HepG2 (cell line): ENCODE data around the gene RETREG2. TPM values are rescaled to one million over a fixed set of nuclear protein-coding genes. Genes with fewer than 3 reads are reported as not detected.

Experiments
- AGO1 ChIP-seq: fragments of 200-400 bp; formaldehyde crosslinking; IDR thresholded peaks from 2 replicates; pipeline ENCODE4 v1.6.1; 2017; ENCODE audit warnings: mild to moderate bottlenecking, low read depth, low read length, moderate library complexity; ENCODE audit not compliant: poor library complexity, severe bottlenecking
- ARNT ChIP-seq: fragments of 450-650 bp; IDR thresholded peaks from 2 replicates; pipeline ENCODE4 v1.6.1; 2017
- BRD4 ChIP-seq: sonication (generic); formaldehyde crosslinking; IDR thresholded peaks from 2 replicates; pipeline ENCODE4 v1.4.0; 2020; ENCODE audit warnings: missing genetic modification reagents
- FOXK2 ChIP-seq: fragments of 450-650 bp; IDR thresholded peaks from 2 replicates; pipeline ENCODE4 v1.6.1; 2016
- GABPA ChIP-seq, 2 experiments: IDR thresholded peaks; 2 replicates each; pipeline ENCODE4 v1.6.1; 2011 to 2016; ENCODE audit warnings: low read depth in 2 of 2, low read length in 1 of 2, missing biosample characterization in 1 of 2, missing genetic modification characterization in 1 of 2
- HMG20B ChIP-seq: conservative IDR thresholded peaks from 2 replicates; pipeline ENCODE4 v1.6.1; 2016; ENCODE audit warnings: missing genetic modification reagents, missing compliant biosample characterization
- IRX3 ChIP-seq: sonication (generic); formaldehyde crosslinking; IDR thresholded peaks from 2 replicates; pipeline ENCODE4 v1.8.1; 2023; ENCODE audit warnings: mild to moderate bottlenecking, low read depth, missing genetic modification reagents, borderline replicate concordance
- KDM5A ChIP-seq: fragments of 200-600 bp; sonication (generic); IDR thresholded peaks from 2 replicates; pipeline ENCODE4 v1.7.0; 2018; ENCODE audit warnings: antibody characterized with exemption, mild to moderate bottlenecking, low read length, borderline replicate concordance
- KLF6 ChIP-seq: IDR thresholded peaks from 2 replicates; pipeline ENCODE4 v1.8.0; 2016; ENCODE audit warnings: missing biosample characterization, missing genetic modification reagents
- MED8 ChIP-seq: sonication (generic); formaldehyde crosslinking; IDR thresholded peaks from 2 replicates; pipeline ENCODE4 v1.8.1; 2023; ENCODE audit warnings: mild to moderate bottlenecking, missing genetic modification reagents; ENCODE audit not compliant: insufficient replicate concordance
- MEIS2 ChIP-seq: sonication (generic); formaldehyde crosslinking; IDR thresholded peaks from 2 replicates; pipeline ENCODE4 v1.9.0; 2021; ENCODE audit warnings: mild to moderate bottlenecking, missing genetic modification reagents
- RCOR2 ChIP-seq: IDR thresholded peaks from 2 replicates; pipeline ENCODE4 v1.6.1; 2016; ENCODE audit warnings: missing biosample characterization, missing genetic modification reagents
- SOX5 ChIP-seq: IDR thresholded peaks from 2 replicates; pipeline ENCODE4 v1.6.1; 2016; ENCODE audit warnings: borderline replicate concordance
- YY1 ChIP-seq: IDR thresholded peaks from 2 replicates; pipeline ENCODE4 v1.6.1; 2011; ENCODE audit warnings: low read length, low read depth, moderate library complexity, mild to moderate bottlenecking; ENCODE audit not compliant: insufficient read depth, insufficient replicate concordance
- ZNF256 ChIP-seq: sonication (generic); formaldehyde crosslinking; conservative IDR thresholded peaks from 2 replicates; pipeline ENCODE4 v1.4.0; 2020; ENCODE audit warnings: missing genetic modification reagents
- ZNF510 ChIP-seq: sonication (generic); formaldehyde crosslinking; IDR thresholded peaks from 2 replicates; pipeline ENCODE4 v1.4.0; 2020; ENCODE audit warnings: low read depth, mild to moderate bottlenecking, missing genetic modification reagents
- ZNF839 ChIP-seq: sonication (generic); formaldehyde crosslinking; IDR thresholded peaks from 2 replicates; pipeline ENCODE4 v1.4.0; 2020; ENCODE audit warnings: missing genetic modification reagents, mild to moderate bottlenecking, borderline replicate concordance
- ZNF891 ChIP-seq: sonication (generic); formaldehyde crosslinking; IDR thresholded peaks from 2 replicates; pipeline ENCODE4 v1.5.0; 2020; ENCODE audit warnings: mild to moderate bottlenecking, missing genetic modification reagents
- ZSCAN9 ChIP-seq: IDR thresholded peaks from 2 replicates; pipeline ENCODE4 v1.6.1; 2016; ENCODE audit warnings: borderline replicate concordance
- polyA plus RNA-seq, 8 experiments: library from polyadenylated mRNA; depleted of rRNA in 3 of 8; stranded (reverse) in 7 of 8; unstranded in 1 of 8; fragments of >200 nt; fragmentation: Illumina TruSeq in 4 of 8; extraction: Trizol in 4 of 8; gene quantifications; 2 replicates each; pipeline versions ENCODE4 v1.2.1 to v1.2.3, GENCODE V29; 2011 to 2016; ENCODE audit warnings: low read depth in 4 of 8, missing spikeins in 1 of 8, mixed read lengths in 1 of 8; ENCODE audit not compliant: insufficient read depth in 1 of 8
- total RNA-seq, 5 experiments: library from RNA; depleted of rRNA; stranded (reverse); fragments of >200 nt; fragmentation: Illumina TruSeq; extraction: Trizol; gene quantifications; 2 replicates each; pipeline ENCODE4 v1.2.3, GENCODE V29; 2016; ENCODE audit warnings: low read depth in 1 of 5
- TF ChIP-seq, protein P1 (sequence below): sonication (generic); formaldehyde crosslinking; IDR thresholded peaks from 2 replicates; pipeline ENCODE4 v1.8.0; 2022; ENCODE audit warnings: mild to moderate bottlenecking, missing genetic modification reagents, moderate library complexity
- TF ChIP-seq, protein P2 (sequence below): sonication (generic); formaldehyde crosslinking; IDR thresholded peaks from 2 replicates; pipeline ENCODE4 v1.4.0; 2020; ENCODE audit warnings: missing genetic modification reagents
- TF ChIP-seq, protein P3 (sequence below): sonication (generic); formaldehyde crosslinking; IDR thresholded peaks from 2 replicates; pipeline ENCODE4 v1.4.0; 2020; ENCODE audit warnings: mild to moderate bottlenecking, missing genetic modification reagents
- TF ChIP-seq, protein P4 (sequence below): sonication (generic); formaldehyde crosslinking; IDR thresholded peaks from 2 replicates; pipeline ENCODE4 v1.4.0; 2020; ENCODE audit warnings: missing genetic modification reagents

Gene RETREG2
- total and polyA plus RNA-seq, 2 of the 13 experiments (the other 11 are each of a cell fraction or from before 2014, with no cell fraction given), result 86.0 to 134 TPM

DNA sequence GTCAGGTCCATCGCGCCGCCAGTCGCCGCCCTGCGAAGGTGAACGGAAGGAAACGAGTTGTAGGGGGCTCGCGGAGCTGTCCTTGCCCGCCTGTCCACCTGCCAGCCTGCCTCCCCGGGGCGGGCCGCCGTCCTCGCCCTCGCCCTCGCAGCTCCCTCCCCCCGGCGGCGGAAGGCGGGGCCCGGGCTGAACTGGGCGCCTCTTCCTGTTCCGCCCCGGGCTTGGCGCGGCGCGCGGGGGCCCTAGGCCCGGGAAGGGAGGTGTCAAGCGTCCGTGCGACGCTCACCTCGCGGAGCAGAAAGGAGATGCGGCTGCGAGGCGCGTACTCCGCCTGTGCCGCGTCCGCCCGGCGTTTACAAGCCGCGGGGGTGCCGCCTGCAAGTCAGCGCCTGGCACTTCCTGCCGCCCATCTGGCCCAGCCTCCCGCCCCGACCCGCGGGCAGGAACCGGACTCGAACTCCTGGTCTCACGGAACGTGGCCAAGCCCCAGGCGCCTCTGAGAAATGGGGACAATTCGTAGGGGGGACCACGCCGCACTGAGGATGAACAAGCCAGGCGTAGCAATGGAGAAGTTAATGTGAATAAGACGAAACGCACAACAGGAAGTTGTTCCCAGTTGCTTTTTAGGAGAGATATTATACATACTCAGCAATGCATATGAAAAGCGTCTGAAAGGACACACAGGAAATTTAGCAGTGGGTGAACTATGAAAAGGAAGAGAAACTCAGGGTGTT, 1.1 kb upstream of the RETREG2 start, which contains the start of gene CNPPD1 (continued):
- TF ChIP-seq, protein P1, sequence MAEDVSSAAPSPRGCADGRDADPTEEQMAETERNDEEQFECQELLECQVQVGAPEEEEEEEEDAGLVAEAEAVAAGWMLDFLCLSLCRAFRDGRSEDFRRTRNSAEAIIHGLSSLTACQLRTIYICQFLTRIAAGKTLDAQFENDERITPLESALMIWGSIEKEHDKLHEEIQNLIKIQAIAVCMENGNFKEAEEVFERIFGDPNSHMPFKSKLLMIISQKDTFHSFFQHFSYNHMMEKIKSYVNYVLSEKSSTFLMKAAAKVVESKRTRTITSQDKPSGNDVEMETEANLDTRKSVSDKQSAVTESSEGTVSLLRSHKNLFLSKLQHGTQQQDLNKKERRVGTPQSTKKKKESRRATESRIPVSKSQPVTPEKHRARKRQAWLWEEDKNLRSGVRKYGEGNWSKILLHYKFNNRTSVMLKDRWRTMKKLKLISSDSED (CRISPR knock-in tag), result no peak; the same call in 1 of the 2 replicates
- TF ChIP-seq ZNF510 (CRISPR knock-in tag) (0 out of 2 replicates have a peak, but pooled peaks have one; percentile 36), GABPA (IDR thresholded peaks at IDR 0.05; ENCODE audit: low read depth, low read length) (no peak), GABPA (CRISPR knock-in tag; IDR thresholded peaks at IDR 0.05; ENCODE audit: low read depth) (peak; percentile 81), SOX5 (CRISPR knock-in tag) (peak; percentile 62; the same call in 1 of the 2 replicates), ZSCAN9 (CRISPR knock-in tag) (peak; percentile 92), ZNF256 (CRISPR knock-in tag) (peak; percentile 86; the same call in 1 of the 2 replicates), KLF6 (peak; percentile 99), AGO1 (no peak), IRX3 (CRISPR knock-in tag) (no peak; the same call in 1 of the 2 replicates), ZNF839 (CRISPR knock-in tag) (no peak), BRD4 (CRISPR knock-in tag) (peak; percentile 79; the same call in 1 of the 2 replicates), HMG20B (CRISPR knock-in tag) (no peak), MEIS2 (CRISPR knock-in tag) (peak; percentile 96), ARNT (no peak), RCOR2 (no peak), YY1 (peak; percentile 57), MED8 (CRISPR knock-in tag) (peak; percentile 97), KDM5A (no peak), FOXK2 (no peak), ZNF891 (peak; percentile 96)
- TF ChIP-seq, protein P2, sequence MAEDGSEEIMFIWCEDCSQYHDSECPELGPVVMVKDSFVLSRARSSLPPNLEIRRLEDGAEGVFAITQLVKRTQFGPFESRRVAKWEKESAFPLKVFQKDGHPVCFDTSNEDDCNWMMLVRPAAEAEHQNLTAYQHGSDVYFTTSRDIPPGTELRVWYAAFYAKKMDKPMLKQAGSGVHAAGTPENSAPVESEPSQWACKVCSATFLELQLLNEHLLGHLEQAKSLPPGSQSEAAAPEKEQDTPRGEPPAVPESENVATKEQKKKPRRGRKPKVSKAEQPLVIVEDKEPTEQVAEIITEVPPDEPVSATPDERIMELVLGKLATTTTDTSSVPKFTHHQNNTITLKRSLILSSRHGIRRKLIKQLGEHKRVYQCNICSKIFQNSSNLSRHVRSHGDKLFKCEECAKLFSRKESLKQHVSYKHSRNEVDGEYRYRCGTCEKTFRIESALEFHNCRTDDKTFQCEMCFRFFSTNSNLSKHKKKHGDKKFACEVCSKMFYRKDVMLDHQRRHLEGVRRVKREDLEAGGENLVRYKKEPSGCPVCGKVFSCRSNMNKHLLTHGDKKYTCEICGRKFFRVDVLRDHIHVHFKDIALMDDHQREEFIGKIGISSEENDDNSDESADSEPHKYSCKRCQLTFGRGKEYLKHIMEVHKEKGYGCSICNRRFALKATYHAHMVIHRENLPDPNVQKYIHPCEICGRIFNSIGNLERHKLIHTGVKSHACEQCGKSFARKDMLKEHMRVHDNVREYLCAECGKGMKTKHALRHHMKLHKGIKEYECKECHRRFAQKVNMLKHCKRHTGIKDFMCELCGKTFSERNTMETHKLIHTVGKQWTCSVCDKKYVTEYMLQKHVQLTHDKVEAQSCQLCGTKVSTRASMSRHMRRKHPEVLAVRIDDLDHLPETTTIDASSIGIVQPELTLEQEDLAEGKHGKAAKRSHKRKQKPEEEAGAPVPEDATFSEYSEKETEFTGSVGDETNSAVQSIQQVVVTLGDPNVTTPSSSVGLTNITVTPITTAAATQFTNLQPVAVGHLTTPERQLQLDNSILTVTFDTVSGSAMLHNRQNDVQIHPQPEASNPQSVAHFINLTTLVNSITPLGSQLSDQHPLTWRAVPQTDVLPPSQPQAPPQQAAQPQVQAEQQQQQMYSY (CRISPR knock-in tag), result peak; percentile 75
- TF ChIP-seq, protein P3, sequence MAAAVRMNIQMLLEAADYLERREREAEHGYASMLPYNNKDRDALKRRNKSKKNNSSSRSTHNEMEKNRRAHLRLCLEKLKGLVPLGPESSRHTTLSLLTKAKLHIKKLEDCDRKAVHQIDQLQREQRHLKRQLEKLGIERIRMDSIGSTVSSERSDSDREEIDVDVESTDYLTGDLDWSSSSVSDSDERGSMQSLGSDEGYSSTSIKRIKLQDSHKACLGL (CRISPR knock-in tag), result peak; percentile 94
- TF ChIP-seq, protein P4, sequence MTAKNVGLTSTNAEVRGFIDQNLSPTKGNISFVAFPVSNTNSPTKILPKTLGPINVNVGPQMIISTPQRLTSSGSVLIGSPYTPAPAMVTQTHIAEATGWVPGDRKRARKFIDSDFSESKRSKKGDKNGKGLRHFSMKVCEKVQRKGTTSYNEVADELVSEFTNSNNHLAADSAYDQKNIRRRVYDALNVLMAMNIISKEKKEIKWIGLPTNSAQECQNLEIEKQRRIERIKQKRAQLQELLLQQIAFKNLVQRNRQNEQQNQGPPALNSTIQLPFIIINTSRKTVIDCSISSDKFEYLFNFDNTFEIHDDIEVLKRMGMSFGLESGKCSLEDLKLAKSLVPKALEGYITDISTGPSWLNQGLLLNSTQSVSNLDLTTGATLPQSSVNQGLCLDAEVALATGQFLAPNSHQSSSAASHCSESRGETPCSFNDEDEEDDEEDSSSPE (CRISPR knock-in tag), result peak; percentile 98
